Fibroblast of lung (primary cell): ENCODE measurements around the gene C14orf119.

Experiments
- CTCF ChIP-seq, 2 donors: IDR thresholded peaks in 1 of 2; conservative IDR thresholded peaks in 1 of 2; 1 replicate in 1 of 2; 2 replicates in 1 of 2; pipeline ENCODE4 v1.5.1; 2011 to 2012; ENCODE audit warnings: low read length in 2 of 2, control low read depth in 1 of 2, inconsistent platforms in 1 of 2, low read depth in 1 of 2, mild to moderate bottlenecking in 1 of 2
- EZH2 ChIP-seq: IDR thresholded peaks from 2 replicates; pipeline ENCODE4 v1.5.1; 2012; ENCODE audit warnings: low read length, control low read depth, mild to moderate bottlenecking; ENCODE audit errors: missing control alignments

- no peak for TF ChIP-seq CTCF (conservative IDR thresholded peaks at IDR 0.05 in 1 of 2, IDR thresholded peaks at IDR 0.05 in 1 of 2; ENCODE audit: low read depth in 1 of 2, low read length in 2 of 2)
- TF ChIP-seq EZH2: no peak
Observed at GRCh38 chr14:23141706-23142444, 46.6 kb downstream of the C14orf119 start.
